HL-60 (cell line): ENCODE measurements around the gene MAN1C1.

Experiments
- CTCF ChIP-seq: IDR thresholded peaks from one replicate; pipeline ENCODE4 v1.5.1; 2011; ENCODE audit warnings: low read length, control low read depth, inconsistent platforms; ENCODE audit not compliant: insufficient read depth
- TF ChIP-seq, protein P1 (sequence below): IDR thresholded peaks from 2 replicates; pipeline ENCODE4 v1.6.1; 2012; ENCODE audit warnings: low read depth; ENCODE audit not compliant: insufficient replicate concordance

DNA sequence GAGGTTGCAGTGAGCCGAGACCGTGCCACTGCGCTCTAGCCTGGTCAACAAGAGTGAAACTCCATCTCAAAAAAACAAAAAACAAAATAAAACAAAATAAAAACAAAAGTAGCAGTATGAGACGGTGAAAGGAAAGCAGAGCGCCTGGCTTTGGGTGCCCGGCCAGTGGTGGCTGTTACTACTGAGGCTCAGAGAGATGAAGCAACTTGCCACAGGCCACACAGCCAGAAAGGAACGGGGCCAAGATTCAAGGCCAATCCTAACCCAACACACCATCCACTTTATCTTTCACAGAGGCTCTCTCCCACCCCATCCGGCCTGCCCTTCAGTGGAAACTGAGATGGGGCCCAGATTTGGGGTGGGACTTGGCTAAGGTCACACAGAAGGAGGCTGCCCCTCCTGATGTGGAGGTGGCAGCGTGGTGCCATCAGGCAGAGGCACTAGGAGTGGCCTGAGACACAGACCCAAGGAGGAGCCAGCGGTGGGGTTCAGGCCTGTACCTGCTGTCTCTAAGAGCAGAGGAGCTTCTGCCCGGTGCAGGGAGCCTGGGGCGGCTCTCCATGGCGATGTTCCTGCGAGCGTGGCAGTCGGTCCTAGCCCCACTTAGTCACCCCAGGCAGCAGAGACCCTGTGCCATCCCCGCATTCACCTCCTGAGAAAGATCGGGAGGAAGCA, 40.0 kb upstream of the MAN1C1 start:
- TF ChIP-seq CTCF, result no peak
- TF ChIP-seq, protein P1, sequence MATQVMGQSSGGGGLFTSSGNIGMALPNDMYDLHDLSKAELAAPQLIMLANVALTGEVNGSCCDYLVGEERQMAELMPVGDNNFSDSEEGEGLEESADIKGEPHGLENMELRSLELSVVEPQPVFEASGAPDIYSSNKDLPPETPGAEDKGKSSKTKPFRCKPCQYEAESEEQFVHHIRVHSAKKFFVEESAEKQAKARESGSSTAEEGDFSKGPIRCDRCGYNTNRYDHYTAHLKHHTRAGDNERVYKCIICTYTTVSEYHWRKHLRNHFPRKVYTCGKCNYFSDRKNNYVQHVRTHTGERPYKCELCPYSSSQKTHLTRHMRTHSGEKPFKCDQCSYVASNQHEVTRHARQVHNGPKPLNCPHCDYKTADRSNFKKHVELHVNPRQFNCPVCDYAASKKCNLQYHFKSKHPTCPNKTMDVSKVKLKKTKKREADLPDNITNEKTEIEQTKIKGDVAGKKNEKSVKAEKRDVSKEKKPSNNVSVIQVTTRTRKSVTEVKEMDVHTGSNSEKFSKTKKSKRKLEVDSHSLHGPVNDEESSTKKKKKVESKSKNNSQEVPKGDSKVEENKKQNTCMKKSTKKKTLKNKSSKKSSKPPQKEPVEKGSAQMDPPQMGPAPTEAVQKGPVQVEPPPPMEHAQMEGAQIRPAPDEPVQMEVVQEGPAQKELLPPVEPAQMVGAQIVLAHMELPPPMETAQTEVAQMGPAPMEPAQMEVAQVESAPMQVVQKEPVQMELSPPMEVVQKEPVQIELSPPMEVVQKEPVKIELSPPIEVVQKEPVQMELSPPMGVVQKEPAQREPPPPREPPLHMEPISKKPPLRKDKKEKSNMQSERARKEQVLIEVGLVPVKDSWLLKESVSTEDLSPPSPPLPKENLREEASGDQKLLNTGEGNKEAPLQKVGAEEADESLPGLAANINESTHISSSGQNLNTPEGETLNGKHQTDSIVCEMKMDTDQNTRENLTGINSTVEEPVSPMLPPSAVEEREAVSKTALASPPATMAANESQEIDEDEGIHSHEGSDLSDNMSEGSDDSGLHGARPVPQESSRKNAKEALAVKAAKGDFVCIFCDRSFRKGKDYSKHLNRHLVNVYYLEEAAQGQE, result no peak
